Glomerular visceral epithelial cell (primary cell): Measurements from ENCODE around the gene SLC8A1.

Source experiments
- DNase-seq: peaks from one replicate; pipeline ENCODE4 v3.0.0-alpha.2; 2016; ENCODE audit errors: extremely low spot score

The SLC8A1 gene

GRCh38 chr2:40193670-40194026, 258.2 kb downstream of the SLC8A1 start:
- DNase-seq = no peak

GRCh38 chr2:40192864-40193669, 258.8 kb downstream of the SLC8A1 start:
- peak; percentile 51 for DNase-seq

- DNase-seq = no peak
Observed at GRCh38 chr2:40190457-40190856, 261.4 kb downstream of the SLC8A1 start.

GRCh38 chr2:40189881-40190280, 262.0 kb downstream of the SLC8A1 start:
- DNase-seq = no peak

- DNase-seq = no peak
Observed at GRCh38 chr2:40187054-40187453, 264.8 kb downstream of the SLC8A1 start.

GRCh38 chr2:40184551-40184950, 267.3 kb downstream of the SLC8A1 start:
- no peak for DNase-seq

- DNase-seq = no peak
Observed at GRCh38 chr2:40181855-40182254, 270.0 kb downstream of the SLC8A1 start.

DNA sequence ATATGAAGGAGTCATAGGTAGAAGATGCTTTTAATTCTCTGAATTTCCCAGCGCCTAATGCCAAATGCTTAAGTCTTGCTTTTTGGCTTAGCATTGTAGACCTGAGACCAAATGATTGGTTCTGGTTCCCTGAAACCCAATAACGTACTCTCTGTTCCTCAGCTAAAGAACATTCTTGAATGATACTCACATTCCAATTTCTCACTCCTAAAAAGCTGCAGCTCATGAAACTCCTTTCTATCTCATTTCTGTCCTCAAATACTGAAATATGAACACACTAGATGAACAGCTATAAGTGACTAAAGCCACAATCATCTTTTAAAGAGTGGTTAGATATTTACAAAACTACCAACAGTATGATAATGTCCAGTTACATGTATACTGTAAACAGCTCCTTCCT, 272.1 kb downstream of the SLC8A1 start:
- no peak for DNase-seq

DNA sequence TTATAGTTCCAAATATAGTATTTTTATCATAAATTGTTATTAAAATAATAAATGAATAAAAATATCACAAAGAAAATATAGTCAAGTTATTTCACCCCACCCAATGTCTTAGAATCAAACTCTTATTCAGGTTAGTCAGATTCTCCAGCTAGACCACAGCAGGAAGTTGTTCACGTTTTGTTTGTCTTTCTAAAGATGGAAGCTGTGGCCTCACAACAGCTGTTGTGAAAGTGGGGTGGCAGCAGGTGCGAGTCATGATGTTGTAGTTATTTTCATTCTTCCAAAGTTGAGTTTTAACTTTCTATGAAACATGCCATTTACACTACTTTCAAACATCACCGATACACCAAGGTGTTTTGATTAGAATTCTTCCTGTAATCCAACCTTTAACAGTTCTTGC, 272.9 kb downstream of the SLC8A1 start:
- DNase-seq = no peak

GRCh38 chr2:40178171-40178778, 273.6 kb downstream of the SLC8A1 start:
- no peak for DNase-seq

- no peak for DNase-seq
Observed at GRCh38 chr2:40177366-40177765, 274.5 kb downstream of the SLC8A1 start.

- no peak for DNase-seq
Observed at GRCh38 chr2:40173276-40173675, 278.6 kb downstream of the SLC8A1 start.

DNA sequence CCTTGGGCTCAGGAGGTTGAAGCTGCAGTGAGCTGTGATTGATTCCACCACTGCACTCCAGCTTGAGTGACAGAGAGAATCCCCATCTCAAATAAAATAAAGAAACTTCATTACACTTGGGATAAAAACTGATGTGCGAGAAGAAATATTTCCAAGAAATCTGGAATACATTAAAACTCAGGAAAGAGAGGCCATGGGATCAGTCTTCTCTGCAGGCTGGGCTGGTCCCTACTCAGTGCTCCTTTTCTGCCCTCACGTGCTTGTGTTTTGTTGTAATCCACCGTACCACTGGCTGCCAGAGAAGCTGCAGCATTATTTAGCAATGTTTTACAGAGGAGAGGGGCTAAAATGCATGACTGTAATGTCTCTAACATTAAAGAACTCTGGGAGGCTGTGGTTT, 282.0 kb downstream of the SLC8A1 start:
- DNase-seq = no peak

DNA sequence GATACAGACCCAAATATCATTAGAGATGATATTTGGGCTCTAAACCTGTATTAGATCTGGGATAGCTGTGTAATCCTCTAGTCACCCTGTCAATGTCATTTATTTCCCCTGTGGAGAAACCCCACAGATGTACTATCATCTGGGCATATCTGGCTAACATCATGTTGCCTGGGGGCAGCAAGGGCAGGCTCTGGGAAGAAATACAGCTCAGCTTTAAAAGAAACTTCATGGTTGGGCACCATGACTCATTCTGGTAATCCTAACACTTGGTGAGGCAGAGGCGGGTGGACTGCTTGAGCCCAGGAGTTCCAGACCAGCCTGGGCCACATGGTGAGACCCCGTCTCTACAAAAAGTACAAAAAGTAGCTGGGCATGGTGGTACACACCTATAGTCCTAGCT, 282.5 kb downstream of the SLC8A1 start:
- no peak for DNase-seq

DNA sequence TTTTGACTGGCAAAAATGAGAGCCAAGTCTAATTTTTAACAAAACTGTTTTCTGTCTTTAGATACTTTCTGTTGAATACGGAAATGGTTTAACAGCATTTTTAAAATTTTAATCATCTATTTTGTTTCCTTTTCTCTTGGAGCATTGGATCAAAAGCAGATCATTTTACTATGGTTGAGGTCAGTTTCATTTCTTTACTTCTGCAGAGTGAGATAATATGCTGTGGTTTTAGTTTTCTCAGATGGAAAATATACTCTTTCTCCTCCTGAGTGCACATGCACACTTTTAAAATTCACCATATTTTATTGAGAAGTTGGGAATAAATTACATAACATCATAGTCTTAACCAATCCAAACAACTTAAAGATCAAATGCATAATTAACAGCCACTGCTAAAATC, 283.3 kb downstream of the SLC8A1 start:
- no peak for DNase-seq

GRCh38 chr2:40168032-40168431, 283.9 kb downstream of the SLC8A1 start:
- DNase-seq = no peak

- no peak for DNase-seq
Observed at GRCh38 chr2:40166006-40166405, 285.9 kb downstream of the SLC8A1 start.

- DNase-seq = no peak
Observed at GRCh38 chr2:40165509-40165844, 286.4 kb downstream of the SLC8A1 start.

- no peak for DNase-seq
Observed at GRCh38 chr2:40164736-40165508, 287.0 kb downstream of the SLC8A1 start.

DNA sequence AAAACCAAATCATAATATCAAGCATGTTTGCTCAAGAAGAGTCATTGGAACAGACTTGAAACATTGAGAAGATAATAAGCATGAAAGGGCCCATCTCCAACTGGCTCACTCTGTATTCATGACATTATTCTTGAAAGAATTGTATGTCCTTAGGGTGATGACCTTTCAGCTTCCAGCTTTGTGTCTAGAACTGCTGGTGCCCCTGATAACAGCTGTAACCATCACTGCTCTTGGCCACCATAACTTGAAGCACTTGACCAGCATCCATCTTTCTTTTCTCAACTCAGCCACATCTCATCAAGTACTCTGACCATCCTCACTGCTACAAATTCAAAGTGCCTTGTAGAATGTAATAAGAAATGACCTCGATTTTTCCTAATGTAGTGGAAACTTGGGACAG, 289.9 kb downstream of the SLC8A1 start:
- no peak for DNase-seq

- DNase-seq = no peak
Observed at GRCh38 chr2:40160751-40161218, 291.1 kb downstream of the SLC8A1 start.

- DNase-seq = no peak
Observed at GRCh38 chr2:40159333-40159732, 292.6 kb downstream of the SLC8A1 start.

DNA sequence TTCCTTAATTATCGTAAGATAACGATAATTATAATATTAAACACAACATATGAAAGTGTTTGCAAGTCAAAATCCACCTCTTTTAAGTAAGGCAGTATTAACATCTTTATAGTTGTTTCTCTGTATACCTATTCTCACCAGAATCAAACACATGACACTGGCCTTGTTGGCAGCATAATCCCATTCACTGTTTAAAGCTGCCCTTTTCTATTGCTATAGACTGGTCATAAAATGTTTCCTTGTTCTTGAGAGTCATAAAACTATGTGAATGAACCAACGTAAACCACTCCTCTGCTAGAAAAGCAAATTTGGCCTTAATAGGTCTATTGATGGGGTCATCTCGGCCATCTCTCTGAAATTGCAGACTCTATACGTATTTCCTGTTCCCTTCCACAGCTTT, 293.1 kb downstream of the SLC8A1 start:
- no peak for DNase-seq
